Activated T-helper 2 cell treated with anti-CD3 and anti-CD28 coated beads, Interferon-gamma antibody, Interleukin-2, Interleukin-4, amounts not matched to agents 10 μg/mL and 5 μg/mL and 100 μg/mL, durations not matched to agents 14 hours and 24 hours and 36 hours (primary cell): ENCODE results near the gene ANOS1. TPM values are rescaled to one million over a fixed set of nuclear protein-coding genes. Genes with fewer than 3 reads are reported as not detected.

ENCODE experiments used
- DNase-seq: peaks from one replicate; pipeline ENCODE4 v3.0.0; 2021; ENCODE audit warnings: low spot score
- H3K27ac Mint-ChIP-seq: one replicate; pipeline ENCODE4 v1.8.0; 2021; ENCODE audit warnings: mixed read lengths
- H3K27me3 Mint-ChIP-seq: one replicate; pipeline ENCODE4 v1.8.0; 2021; ENCODE audit warnings: low read depth, mixed read lengths
- H3K36me3 Mint-ChIP-seq: one replicate; pipeline ENCODE4 v1.8.0; 2021; ENCODE audit warnings: low read depth, mixed read lengths
- H3K4me1 Mint-ChIP-seq: one replicate; pipeline ENCODE4 v1.8.0; 2021; ENCODE audit warnings: low read depth, mixed read lengths
- H3K4me3 Mint-ChIP-seq: one replicate; pipeline ENCODE4 v1.8.0; 2021; ENCODE audit warnings: low read depth, mild to moderate bottlenecking, moderate library complexity, mixed read lengths
- H3K9me3 Mint-ChIP-seq: one replicate; pipeline ENCODE4 v1.8.0; 2021; ENCODE audit warnings: mixed read lengths
- intact Hi-C: fragments of 100-400 bp; cut with micrococcal nuclease; formaldehyde crosslinking; loops from one replicate; pipeline ENCODE4 v1.15.1; 2023
- total RNA-seq: library from RNA; stranded (reverse); gene quantifications from 2 replicates; pipeline ENCODE4 v1.2.3, GENCODE V29; 2022

Gene ANOS1
- total RNA-seq, 1 donor from 2014 or later = not detected

DNA sequence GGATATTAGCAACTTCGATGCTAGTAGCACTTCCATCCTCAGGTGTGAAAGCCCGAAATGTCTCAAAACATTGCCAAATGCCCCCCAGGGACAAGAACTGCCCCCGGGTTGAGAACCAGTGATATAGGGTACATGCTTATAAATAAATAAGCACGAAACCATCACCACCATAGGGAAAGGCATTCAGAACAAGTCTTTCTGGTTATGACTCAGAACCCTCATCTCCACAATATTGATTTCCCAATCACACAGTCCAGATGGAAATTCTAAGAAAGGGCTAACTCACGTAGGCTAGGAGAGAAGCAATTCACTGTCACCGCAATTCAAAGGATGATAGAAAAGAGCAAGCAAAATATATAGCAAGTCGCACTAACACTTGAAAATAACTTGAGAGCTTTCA lies 84.8 kb downstream of the ANOS1 start:
- no peak overlapping the region for H3K4me3 Mint-ChIP-seq
- H3K27ac Mint-ChIP-seq = no peak overlapping the region
- no peaks in the 10 kb centered on the region for H3K27me3 Mint-ChIP-seq
- H3K4me1 Mint-ChIP-seq = no peaks in the 10 kb centered on the region
- no peak for DNase-seq
- H3K9me3 Mint-ChIP-seq = no peaks in the 10 kb centered on the region
- no peaks in the 10 kb centered on the region for H3K36me3 Mint-ChIP-seq
- intact Hi-C loops = no loop called here

DNA sequence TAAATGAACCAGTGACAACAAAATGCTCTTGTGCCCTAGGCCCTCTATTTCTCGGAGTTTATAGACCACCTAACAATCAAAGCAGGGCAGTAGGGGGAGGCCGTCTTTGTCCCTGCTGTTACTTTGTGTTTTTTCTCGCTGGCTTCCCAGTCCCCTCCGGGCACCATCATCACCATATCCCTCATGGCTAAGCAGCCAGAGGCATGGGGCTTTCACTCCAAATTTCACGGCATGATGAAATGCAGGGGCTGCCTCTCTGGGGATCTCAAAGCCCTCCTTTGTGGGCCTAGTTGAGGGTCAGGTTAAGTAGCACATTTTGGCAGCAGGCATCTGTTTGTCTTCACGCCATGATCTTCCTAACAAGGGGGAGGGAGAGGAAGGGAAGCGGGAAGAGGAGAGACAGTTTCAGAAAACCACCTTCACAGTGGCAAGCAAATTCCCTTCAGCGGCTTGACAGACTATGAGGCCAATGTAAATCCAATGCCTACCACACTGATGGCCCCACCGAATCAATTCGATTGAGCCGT lies 91.9 kb downstream of the ANOS1 start:
- intact Hi-C loops = no loop called here
- H3K4me1 Mint-ChIP-seq = no peaks in the 10 kb centered on the region

GRCh38 chrX:8636497-8636896 lies 95.4 kb downstream of the ANOS1 start:
- Mint-ChIP-seq H3K9me3 (no peaks in the 10 kb centered on the region), H3K27me3 (no peaks in the 10 kb centered on the region), H3K27ac (no peak overlapping the region), H3K36me3 (no peaks in the 10 kb centered on the region), H3K4me1 (no peaks in the 10 kb centered on the region), H3K4me3 (no peak overlapping the region)
- no peak for DNase-seq
- intact Hi-C loops = no loop called here

More for the DNA sequence above, 91.9 kb downstream of the ANOS1 start:
- Mint-ChIP-seq H3K27ac (no peak overlapping the region), H3K9me3 (no peaks in the 10 kb centered on the region), H3K4me3 (no peak overlapping the region), H3K36me3 (no peaks in the 10 kb centered on the region), H3K27me3 (no peaks in the 10 kb centered on the region)
- DNase-seq = no peak

- Mint-ChIP-seq H3K4me3 (no peak overlapping the region), H3K27ac (no peak overlapping the region), H3K27me3 (no peaks in the 10 kb centered on the region), H3K36me3 (no peaks in the 10 kb centered on the region), H3K4me1 (no peaks in the 10 kb centered on the region), H3K9me3 (no peaks in the 10 kb centered on the region)
- intact Hi-C loops = no loop called here
- no peak for DNase-seq
Observed at GRCh38 chrX:8635812-8636211, 96.1 kb downstream of the ANOS1 start.

DNA sequence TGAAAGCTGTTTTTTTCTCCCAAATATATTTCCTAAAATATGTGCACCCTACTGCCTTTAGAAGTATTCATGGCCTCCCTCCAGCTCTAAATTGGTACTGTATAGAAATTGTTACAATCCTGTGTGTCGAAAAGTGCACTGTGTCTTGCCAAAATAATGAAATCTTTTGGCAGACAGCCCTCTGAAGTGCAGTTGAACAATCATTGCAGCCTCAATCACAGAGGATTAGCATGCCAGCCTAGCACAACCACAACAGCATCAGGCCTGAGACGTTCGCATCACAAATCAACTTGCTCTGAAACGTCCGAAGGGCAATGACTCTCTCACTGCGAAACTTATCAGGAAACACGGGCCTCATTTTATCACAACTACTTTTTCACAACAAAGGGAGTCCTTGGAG lies 99.0 kb downstream of the ANOS1 start:
- H3K36me3 Mint-ChIP-seq = no peaks in the 10 kb centered on the region
- DNase-seq = no peak
- intact Hi-C loops = no loop called here
- H3K4me1 Mint-ChIP-seq = no peaks in the 10 kb centered on the region
- no peak overlapping the region for H3K4me3 Mint-ChIP-seq
- H3K27ac Mint-ChIP-seq = no peak overlapping the region
- H3K9me3 Mint-ChIP-seq = no peaks in the 10 kb centered on the region
- H3K27me3 Mint-ChIP-seq = no peaks in the 10 kb centered on the region

DNA sequence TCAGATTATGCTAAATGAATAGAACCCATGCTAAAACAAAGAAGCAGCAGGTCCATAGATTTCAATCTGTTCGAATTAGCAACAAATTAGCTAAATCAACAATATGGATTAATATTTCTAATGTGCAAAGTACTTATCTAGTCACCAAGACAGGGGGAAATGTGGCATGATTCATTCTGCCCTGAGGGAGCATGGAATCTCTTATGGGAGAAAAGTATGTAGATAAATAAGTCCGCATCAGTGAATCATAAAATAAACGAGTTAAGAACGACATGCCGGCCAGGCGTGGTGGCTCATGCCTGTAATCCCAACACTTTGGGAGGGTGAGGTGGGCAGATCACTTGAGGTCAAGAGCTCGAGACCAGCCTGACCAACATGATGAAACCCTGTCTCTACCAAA lies 102.1 kb downstream of the ANOS1 start:
- no peaks in the 10 kb centered on the region for H3K27me3 Mint-ChIP-seq
- no peak overlapping the region for H3K4me3 Mint-ChIP-seq
- no peaks in the 10 kb centered on the region for H3K4me1 Mint-ChIP-seq
- H3K36me3 Mint-ChIP-seq = no peaks in the 10 kb centered on the region
- no peaks in the 10 kb centered on the region for H3K9me3 Mint-ChIP-seq
- intact Hi-C loops = no loop called here
- no peak for DNase-seq
- H3K27ac Mint-ChIP-seq = no peak overlapping the region

- DNase-seq = no peak
- H3K4me3 Mint-ChIP-seq = no peak overlapping the region
- no peaks in the 10 kb centered on the region for H3K36me3 Mint-ChIP-seq
- H3K27ac Mint-ChIP-seq = no peak overlapping the region
- H3K4me1 Mint-ChIP-seq = no peaks in the 10 kb centered on the region
- no peaks in the 10 kb centered on the region for H3K9me3 Mint-ChIP-seq
- intact Hi-C loops = no loop called here
- no peaks in the 10 kb centered on the region for H3K27me3 Mint-ChIP-seq
Observed at GRCh38 chrX:8627796-8628195, 104.1 kb downstream of the ANOS1 start.

- intact Hi-C loops = no loop called here
- no peaks in the 10 kb centered on the region for H3K36me3 Mint-ChIP-seq
- no peaks in the 10 kb centered on the region for H3K4me1 Mint-ChIP-seq
- no peak for DNase-seq
- peaks cover 4% of the 10 kb centered on the region for H3K9me3 Mint-ChIP-seq
- no peaks in the 10 kb centered on the region for H3K27me3 Mint-ChIP-seq
- H3K4me3 Mint-ChIP-seq = no peak overlapping the region
- H3K27ac Mint-ChIP-seq = no peak overlapping the region
Observed at GRCh38 chrX:8607326-8607725, 124.6 kb downstream of the ANOS1 start.

- Mint-ChIP-seq H3K4me3 (no peak overlapping the region), H3K27me3 (no peaks in the 10 kb centered on the region), H3K4me1 (no peaks in the 10 kb centered on the region), H3K27ac (no peak overlapping the region), H3K9me3 (no peaks in the 10 kb centered on the region), H3K36me3 (no peaks in the 10 kb centered on the region)
- intact Hi-C loops = no loop called here
- DNase-seq = no peak
Observed at GRCh38 chrX:8604131-8604530, 127.8 kb downstream of the ANOS1 start.

- H3K4me1 Mint-ChIP-seq = no peaks in the 10 kb centered on the region
- no peak overlapping the region for H3K27ac Mint-ChIP-seq
- H3K9me3 Mint-ChIP-seq = no peaks in the 10 kb centered on the region
- no peaks in the 10 kb centered on the region for H3K36me3 Mint-ChIP-seq
- no peak overlapping the region for H3K4me3 Mint-ChIP-seq
- DNase-seq = no peak
- no peaks in the 10 kb centered on the region for H3K27me3 Mint-ChIP-seq
- intact Hi-C loops = no loop called here
Observed at GRCh38 chrX:8591501-8591900, 140.4 kb downstream of the ANOS1 start.

DNA sequence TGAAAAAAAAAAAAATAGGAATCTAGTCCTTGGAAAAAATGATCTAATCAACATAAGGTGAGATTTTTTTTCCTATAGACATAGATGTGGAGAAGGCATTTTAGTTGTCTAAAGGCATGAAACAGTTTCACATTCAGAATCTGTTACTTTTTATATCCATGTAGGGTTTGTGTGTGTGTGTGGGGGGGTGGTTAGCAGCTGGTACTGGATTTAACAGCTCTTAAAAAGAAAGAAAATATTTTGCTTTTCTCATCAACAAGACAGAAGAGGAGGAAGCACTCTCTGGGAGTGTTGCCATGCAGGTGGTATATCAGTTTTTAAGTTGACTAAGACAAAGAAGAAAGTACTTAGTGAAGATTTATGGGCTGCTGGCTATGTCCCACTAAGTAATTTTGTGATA lies 145.0 kb downstream of the ANOS1 start:
- DNase-seq = no peak
- Mint-ChIP-seq H3K9me3 (no peaks in the 10 kb centered on the region), H3K36me3 (no peaks in the 10 kb centered on the region), H3K4me3 (no peak overlapping the region), H3K4me1 (no peaks in the 10 kb centered on the region), H3K27ac (no peak overlapping the region), H3K27me3 (no peaks in the 10 kb centered on the region)
- intact Hi-C loops = no loop called here

GRCh38 chrX:8579602-8580001 lies 152.3 kb downstream of the ANOS1 start:
- H3K9me3 Mint-ChIP-seq = no peaks in the 10 kb centered on the region
- H3K27me3 Mint-ChIP-seq = no peaks in the 10 kb centered on the region
- no peak overlapping the region for H3K4me3 Mint-ChIP-seq
- intact Hi-C loops = no loop called here
- no peak overlapping the region for H3K27ac Mint-ChIP-seq
- H3K36me3 Mint-ChIP-seq = no peaks in the 10 kb centered on the region
- no peaks in the 10 kb centered on the region for H3K4me1 Mint-ChIP-seq
- no peak for DNase-seq

- Mint-ChIP-seq H3K4me3 (no peak overlapping the region), H3K4me1 (no peaks in the 10 kb centered on the region), H3K27me3 (no peaks in the 10 kb centered on the region), H3K27ac (no peak overlapping the region), H3K36me3 (no peaks in the 10 kb centered on the region), H3K9me3 (peaks cover 8% of the 10 kb centered on the region)
- intact Hi-C loops = no loop called here
- DNase-seq = no peak
Observed at GRCh38 chrX:8576821-8577220, 155.1 kb downstream of the ANOS1 start.

- H3K36me3 Mint-ChIP-seq = no peaks in the 10 kb centered on the region
- no peak overlapping the region for H3K27ac Mint-ChIP-seq
- H3K9me3 Mint-ChIP-seq = no peaks in the 10 kb centered on the region
- no peaks in the 10 kb centered on the region for H3K27me3 Mint-ChIP-seq
- DNase-seq = no peak
- no peak overlapping the region for H3K4me3 Mint-ChIP-seq
- intact Hi-C loops = no loop called here
- H3K4me1 Mint-ChIP-seq = no peaks in the 10 kb centered on the region
Observed at GRCh38 chrX:8565729-8566128, 166.2 kb downstream of the ANOS1 start.
